HG03108 (cell line): ENCODE results near the gene PHF20.
"Not testable (repeated sequence)": the region's sequence is repeated elsewhere in the genome, so short reads cannot be mapped to it uniquely, and the experiment has no call there.

ENCODE experiments used
- ATAC-seq: cut with Tn5 transposase; IDR thresholded peaks from one replicate; pipeline ENCODE4 v1.9.1; 2021; ENCODE audit warnings: moderate library complexity; ENCODE audit not compliant: unreplicated experiment

Gene PHF20

GRCh38 chr20:35912881-35913280 lies 141.1 kb downstream of the PHF20 start:
- ATAC-seq = no peak

DNA sequence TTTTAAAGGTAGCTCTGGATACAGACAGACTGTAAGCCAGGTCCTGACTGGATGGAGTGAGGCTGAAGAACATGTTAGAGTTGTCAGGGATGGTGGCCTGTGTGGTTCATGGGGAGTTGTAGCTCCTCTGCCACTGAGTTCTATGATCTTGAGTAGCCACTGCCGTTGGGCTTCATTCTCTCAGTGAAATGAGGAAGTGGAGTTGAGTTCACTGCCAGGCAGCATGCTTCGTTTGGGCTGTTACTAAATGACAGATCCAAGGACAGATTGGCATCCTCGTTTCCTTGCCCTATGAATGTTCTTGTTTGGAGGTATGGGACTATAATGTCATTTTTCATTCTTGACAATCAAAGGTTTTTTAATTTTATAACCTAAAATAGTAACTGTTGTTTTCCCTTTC lies 145.3 kb downstream of the PHF20 start:
- no peak for ATAC-seq

DNA sequence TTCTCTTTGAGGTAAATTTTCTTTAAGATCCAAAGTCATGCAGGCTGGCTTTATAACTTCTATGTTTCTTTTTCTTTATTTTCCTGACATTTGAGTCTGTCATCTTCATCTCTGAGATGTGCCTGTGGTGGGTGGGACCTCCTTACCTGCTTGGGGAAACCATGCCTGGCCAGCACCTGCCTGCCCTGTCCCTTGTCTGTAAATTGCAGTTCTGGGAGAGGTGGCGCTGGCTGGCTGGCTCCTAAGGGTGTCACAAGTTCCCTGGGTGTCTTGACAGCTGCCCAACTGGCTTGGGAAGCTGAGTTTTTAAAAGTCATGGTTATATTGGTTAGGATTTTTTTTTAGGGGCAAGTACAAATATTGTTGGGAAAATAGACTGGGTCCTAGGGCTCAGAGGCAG lies 146.2 kb downstream of the PHF20 start:
- no peak for ATAC-seq

- ATAC-seq = no peak
Observed at GRCh38 chr20:35920523-35920922, 148.7 kb downstream of the PHF20 start.

DNA sequence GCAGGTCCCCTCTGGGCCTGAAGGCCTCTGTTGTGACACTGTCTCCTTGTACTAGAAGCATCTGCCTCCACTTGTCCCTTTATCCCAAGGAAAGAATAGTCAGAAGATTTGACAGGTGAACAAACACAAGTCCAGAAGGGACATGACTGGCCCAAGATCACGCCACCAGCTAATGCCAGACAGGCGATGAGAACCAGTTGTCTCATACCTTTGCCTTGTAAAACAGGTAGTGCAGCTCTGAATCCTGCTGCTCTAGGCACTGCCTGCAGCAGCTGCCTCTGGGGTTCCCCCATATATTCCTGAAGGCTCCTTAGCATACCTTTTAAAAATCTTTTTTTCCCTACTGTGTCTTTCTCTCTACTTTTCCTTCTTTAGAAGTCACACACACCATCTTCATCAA lies 157.5 kb downstream of the PHF20 start:
- no peak for ATAC-seq

- ATAC-seq = no peak
Observed at GRCh38 chr20:35934050-35934449, 162.2 kb downstream of the PHF20 start.

DNA sequence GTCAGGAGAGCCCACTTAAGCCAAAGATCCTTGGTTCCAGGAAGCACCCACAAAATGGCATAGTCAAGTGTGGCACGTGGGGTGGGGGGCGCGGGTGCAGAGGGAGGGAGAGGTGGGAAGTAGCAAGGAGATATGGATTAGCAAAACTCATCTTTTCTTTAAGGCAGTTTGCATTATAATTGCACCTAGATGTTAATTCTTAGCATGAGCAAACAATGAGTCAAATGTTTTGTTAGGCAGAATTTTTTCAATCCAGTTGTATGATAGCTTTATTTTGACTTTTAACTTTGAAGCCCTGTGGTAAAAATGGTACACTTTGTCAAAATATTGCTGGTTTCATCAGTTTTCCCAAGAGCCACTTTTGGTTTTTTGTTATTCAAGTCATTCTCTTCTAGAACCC lies 167.4 kb downstream of the PHF20 start:
- ATAC-seq = no peak

DNA sequence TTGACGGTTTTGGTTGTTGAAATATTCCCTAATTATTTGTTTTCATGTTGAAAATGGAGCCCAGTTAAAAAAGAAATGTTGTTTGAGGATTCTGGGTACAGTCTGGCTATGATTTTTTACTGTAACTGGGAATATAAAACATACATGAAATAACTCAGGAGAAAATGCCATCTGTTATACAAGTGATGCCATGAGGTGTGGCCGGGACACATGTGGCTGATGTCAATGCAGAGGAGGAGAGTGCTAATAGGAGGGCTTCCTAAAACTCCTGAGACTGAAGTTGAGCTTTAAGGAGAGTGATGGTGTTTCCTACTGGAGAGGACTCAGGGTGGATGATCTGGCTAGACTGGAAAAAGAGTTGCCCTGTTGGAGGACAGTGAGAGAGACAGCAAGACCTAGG lies 169.8 kb downstream of the PHF20 start:
- ATAC-seq = no peak

- ATAC-seq = no peak
Observed at GRCh38 chr20:35942243-35942642, 170.4 kb downstream of the PHF20 start.

- no peak for ATAC-seq
Observed at GRCh38 chr20:35947489-35947888, 175.7 kb downstream of the PHF20 start.

DNA sequence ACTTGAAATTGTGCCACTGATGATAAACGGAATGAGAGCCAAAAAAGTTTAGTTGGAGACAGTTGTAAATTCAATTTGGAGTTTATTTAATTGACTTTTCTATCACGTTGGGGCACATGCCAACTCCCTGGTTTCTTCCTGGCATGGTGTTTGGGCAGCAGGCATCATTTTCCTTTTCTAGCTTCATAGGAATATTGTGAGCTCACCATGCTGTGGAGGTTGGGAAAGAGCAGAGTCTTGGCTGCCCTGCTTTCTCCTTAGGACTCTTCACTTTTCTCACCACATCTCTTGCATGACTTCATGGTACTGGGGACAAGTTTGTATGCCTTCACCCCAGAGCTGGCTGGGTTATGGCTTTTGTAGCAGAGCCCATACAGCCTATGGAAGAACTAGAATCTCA lies 176.1 kb downstream of the PHF20 start:
- ATAC-seq = no peak

DNA sequence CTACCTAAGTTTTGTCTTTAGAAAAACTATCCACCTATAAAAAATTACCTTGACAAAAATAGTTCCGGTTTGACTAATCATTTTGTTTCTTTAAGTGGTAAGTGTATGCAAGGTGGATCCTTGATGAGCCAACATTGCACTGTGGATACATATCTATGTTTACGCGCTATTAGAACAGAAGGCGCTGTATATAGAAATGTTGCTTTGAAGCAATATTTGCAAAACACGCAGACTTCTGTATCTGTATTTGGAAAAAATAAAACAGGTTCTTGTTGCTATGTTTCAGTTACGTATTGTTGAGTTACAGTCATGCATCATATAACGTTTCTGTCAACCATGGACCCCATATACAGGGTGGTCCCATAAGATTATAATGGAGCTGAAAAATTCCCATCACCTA lies 178.3 kb downstream of the PHF20 start:
- no peak for ATAC-seq

DNA sequence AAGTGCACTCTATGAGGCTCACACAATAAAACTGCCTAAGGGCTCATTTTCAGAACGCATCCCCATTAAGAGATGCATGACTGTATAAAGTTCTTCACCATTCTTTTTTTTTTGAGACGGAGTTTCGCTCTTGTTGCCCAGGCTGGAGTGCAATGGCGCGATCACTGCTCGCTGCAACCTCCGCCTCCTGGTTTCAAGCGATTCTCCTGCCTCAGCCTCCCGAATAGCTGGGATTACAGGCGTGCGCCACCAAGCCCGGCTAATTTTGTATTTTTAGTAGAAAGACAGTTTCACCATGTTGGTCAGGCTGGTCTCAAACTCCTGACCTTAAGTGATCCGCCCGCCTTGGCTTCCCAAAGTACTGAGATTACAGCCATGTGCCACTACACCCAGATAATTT lies 180.3 kb downstream of the PHF20 start:
- ATAC-seq = not testable (repeated sequence)

DNA sequence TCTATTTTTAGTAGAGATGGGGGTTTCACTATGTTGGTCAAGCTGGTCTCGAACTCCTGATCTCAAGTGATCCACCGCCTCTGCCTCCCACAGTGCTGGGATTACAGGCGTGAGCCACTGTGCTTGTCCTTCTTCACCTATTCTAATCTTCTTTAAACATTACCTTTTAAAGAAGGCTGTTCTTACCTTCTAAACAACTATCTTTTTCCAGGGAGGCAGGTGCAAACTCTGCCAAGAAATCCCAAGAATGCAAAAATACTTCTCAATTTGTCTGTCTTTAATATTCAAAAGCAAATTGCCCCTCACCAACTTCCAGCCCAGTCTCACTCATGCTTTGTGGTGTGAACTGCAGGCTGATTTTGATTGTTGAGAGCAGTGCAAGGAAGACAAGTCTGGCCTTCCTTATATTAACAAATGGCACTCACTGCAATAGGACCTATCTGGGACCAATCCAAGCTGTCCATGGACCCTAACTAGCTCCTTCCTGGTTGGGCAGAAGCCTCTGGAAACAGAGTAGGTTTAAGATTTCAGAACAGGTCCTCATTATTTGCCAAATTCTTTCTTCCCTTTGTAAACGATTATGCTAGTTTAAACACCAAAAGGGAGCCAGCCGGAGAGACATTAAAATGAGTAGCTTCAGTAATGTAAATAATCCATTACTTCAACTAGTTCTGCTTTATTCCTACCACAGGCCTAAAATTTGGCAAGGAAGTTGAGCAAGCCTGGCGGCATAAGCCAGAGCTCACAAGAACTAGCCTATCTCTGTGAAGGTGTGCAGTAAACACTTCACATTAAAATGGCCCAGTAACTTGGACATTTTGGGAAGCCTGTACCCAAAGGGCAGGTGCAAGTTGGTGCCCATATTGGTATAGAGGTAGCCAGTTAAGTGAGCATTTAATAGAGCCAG lies 180.9 kb downstream of the PHF20 start:
- no peak for ATAC-seq

GRCh38 chr20:35953387-35954199 lies 181.8 kb downstream of the PHF20 start:
- peak; percentile 17 for ATAC-seq

DNA sequence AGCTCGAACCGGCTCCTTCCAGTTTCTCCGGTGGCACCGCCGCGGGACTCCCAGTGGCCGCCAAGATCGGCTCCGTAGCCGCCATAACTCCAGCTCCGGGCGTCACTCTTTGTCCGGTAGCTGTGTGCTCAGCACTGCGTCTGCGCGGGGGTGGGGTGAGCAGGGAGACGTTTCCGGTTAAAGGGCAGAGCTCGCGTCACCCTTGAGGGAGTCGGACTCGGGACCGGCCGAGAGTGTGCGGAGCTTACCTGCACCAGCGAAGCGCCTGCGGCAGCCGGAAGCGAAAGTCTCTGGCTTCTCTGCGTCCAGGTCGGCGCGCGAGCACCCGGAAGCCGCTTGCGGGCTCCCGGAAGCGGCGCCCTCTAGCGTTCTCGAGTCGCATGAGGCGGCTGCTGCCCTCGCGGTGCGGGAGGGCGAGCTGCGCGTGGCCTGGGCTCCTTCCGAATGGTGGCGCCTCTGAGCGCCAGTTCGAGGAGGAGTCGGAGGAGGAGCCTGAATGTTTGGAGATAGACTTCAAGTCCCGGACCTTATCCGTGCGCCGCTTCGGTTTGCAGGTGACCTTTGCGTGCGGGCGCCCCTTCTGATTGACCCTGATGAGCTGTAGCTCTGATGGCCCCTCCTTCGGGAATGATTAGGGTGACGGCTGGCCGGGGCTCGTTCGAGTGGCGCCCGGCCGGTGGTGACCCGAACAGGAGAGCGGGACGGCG lies 182.5 kb downstream of the PHF20 start, which contains the start of gene SCAND1:
Gene SCAND1 (minus strand): TSS at position 303 of the 707 bp plus-strand sequence. CDS start 218 bp downstream, at position 85.
- ATAC-seq = peak; percentile 84

- no peak for ATAC-seq
Observed at GRCh38 chr20:35954907-35955251, 183.1 kb downstream of the PHF20 start.

DNA sequence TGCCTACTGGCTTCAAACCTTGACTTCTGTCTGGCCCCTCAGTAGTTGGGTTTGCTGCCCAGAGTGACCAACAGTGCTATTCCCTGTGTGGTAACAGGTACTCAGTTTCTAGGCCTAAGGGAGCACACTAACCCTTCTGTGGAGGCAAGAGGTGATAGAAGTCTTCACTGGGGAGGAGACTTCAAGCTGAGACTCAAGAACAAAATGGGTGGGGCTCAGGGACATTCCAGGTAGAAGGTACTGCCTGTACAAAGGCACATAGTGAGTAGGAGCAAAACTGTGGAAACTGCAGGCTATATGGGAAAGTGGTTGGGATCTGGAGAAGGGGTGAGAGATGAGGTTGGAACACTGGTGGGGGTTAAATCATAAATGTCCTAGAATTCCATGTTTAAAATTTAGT lies 184.8 kb downstream of the PHF20 start:
- no peak for ATAC-seq

GRCh38 chr20:35959291-35959690 lies 187.5 kb downstream of the PHF20 start:
- not testable (repeated sequence) for ATAC-seq

- no peak for ATAC-seq
Observed at GRCh38 chr20:35963878-35964277, 192.1 kb downstream of the PHF20 start.

- ATAC-seq = no peak
Observed at GRCh38 chr20:35967979-35968640, 196.3 kb downstream of the PHF20 start, which contains the start of gene CNBD2. TSS of gene CNBD2 (plus strand) at chr20:35968590. CDS start at chr20:35968763, 173 bp downstream.
